ENCODE data around the gene KCNQ1.

KCNQ1 gene

GRCh38 chr11:2464451-2465165 lies 19.8 kb downstream of the KCNQ1 start:
- FAIRE-seq (no peak), DNase-seq (ENCODE audit: insufficient read length) (no peak)
- no peak for TF ChIP-seq POLR2AphosphoS5 (IDR thresholded peaks at IDR 0.05; ENCODE audit: low read depth, low read length)
- no peak for TF ChIP-seq POLR2A (IDR thresholded peaks at IDR 0.05; ENCODE audit: low read depth, low read length)
- TF ChIP-seq TAF1 (IDR thresholded peaks at IDR 0.05; ENCODE audit: borderline replicate concordance, low read depth, low read length): no peak

GRCh38 chr11:2465202-2466068 lies 20.6 kb downstream of the KCNQ1 start:
- TF ChIP-seq POLR2AphosphoS5 (IDR thresholded peaks at IDR 0.05; ENCODE audit: low read depth, low read length) (no peak), POLR2A (IDR thresholded peaks at IDR 0.05; ENCODE audit: low read depth, low read length) (no peak), TAF1 (IDR thresholded peaks at IDR 0.05; ENCODE audit: borderline replicate concordance, low read depth, low read length) (no peak)
- no peak for FAIRE-seq
- DNase-seq (ENCODE audit: insufficient read length): no peak

- no peak for FAIRE-seq
- no peak for TF ChIP-seq TAF1 (IDR thresholded peaks at IDR 0.05; ENCODE audit: borderline replicate concordance, low read depth, low read length)
- TF ChIP-seq POLR2A (IDR thresholded peaks at IDR 0.05; ENCODE audit: low read depth, low read length): no peak
- TF ChIP-seq POLR2AphosphoS5 (IDR thresholded peaks at IDR 0.05; ENCODE audit: low read depth, low read length): no peak
- no peak for DNase-seq (ENCODE audit: insufficient read length)
Observed at GRCh38 chr11:2466069-2466801, 21.4 kb downstream of the KCNQ1 start.

GRCh38 chr11:2466869-2467694 lies 22.3 kb downstream of the KCNQ1 start:
- FAIRE-seq (no peak), DNase-seq (ENCODE audit: insufficient read length) (no peak)
- no peak for TF ChIP-seq POLR2A (IDR thresholded peaks at IDR 0.05; ENCODE audit: low read depth, low read length)
- no peak for TF ChIP-seq TAF1 (IDR thresholded peaks at IDR 0.05; ENCODE audit: borderline replicate concordance, low read depth, low read length)
- TF ChIP-seq POLR2AphosphoS5 (IDR thresholded peaks at IDR 0.05; ENCODE audit: low read depth, low read length): no peak

GRCh38 chr11:2467695-2468055 lies 22.9 kb downstream of the KCNQ1 start:
- TF ChIP-seq TAF1 (IDR thresholded peaks at IDR 0.05; ENCODE audit: borderline replicate concordance, low read depth, low read length) (no peak), POLR2A (IDR thresholded peaks at IDR 0.05; ENCODE audit: low read depth, low read length) (no peak), POLR2AphosphoS5 (IDR thresholded peaks at IDR 0.05; ENCODE audit: low read depth, low read length) (no peak)
- FAIRE-seq (no peak), DNase-seq (ENCODE audit: insufficient read length) (no peak)

- TF ChIP-seq TAF1 (IDR thresholded peaks at IDR 0.05; ENCODE audit: borderline replicate concordance, low read depth, low read length): no peak
- no peak for DNase-seq (ENCODE audit: insufficient read length)
- no peak for FAIRE-seq
Observed at GRCh38 chr11:2468363-2469235, 23.8 kb downstream of the KCNQ1 start.

- FAIRE-seq (no peak), DNase-seq (ENCODE audit: insufficient read length) (no peak)
- no peak for TF ChIP-seq POLR2A (IDR thresholded peaks at IDR 0.05; ENCODE audit: low read depth, low read length)
- no peak for TF ChIP-seq TAF1 (IDR thresholded peaks at IDR 0.05; ENCODE audit: borderline replicate concordance, low read depth, low read length)
- no peak for TF ChIP-seq POLR2AphosphoS5 (IDR thresholded peaks at IDR 0.05; ENCODE audit: low read depth, low read length)
Observed at GRCh38 chr11:2470495-2470894, 25.7 kb downstream of the KCNQ1 start.

- no peak for TF ChIP-seq POLR2AphosphoS5 (IDR thresholded peaks at IDR 0.05; ENCODE audit: low read depth, low read length)
- no peak for FAIRE-seq
- no peak for DNase-seq (ENCODE audit: insufficient read length)
Observed at GRCh38 chr11:2471048-2471803, 26.4 kb downstream of the KCNQ1 start.

- FAIRE-seq: no peak
- TF ChIP-seq TAF1 (IDR thresholded peaks at IDR 0.05; ENCODE audit: borderline replicate concordance, low read depth, low read length): no peak
- TF ChIP-seq POLR2AphosphoS5 (IDR thresholded peaks at IDR 0.05; ENCODE audit: low read depth, low read length): no peak
- TF ChIP-seq POLR2A (IDR thresholded peaks at IDR 0.05; ENCODE audit: low read depth, low read length): no peak
Observed at GRCh38 chr11:2471804-2472096, 26.9 kb downstream of the KCNQ1 start.

More at GRCh38 chr11:2471804-2472096, 26.9 kb downstream of the KCNQ1 start:
- no peak for DNase-seq (ENCODE audit: insufficient read length)

Measured in GM12892 (cell line).